Hepatocyte (in vitro differentiated cells): Measurements from ENCODE around the gene SRD5A3. TPM values are rescaled to one million over a fixed set of nuclear protein-coding genes. Genes with fewer than 3 reads are reported as not detected.

Source experiments
- DNase-seq: peaks from one replicate; pipeline ENCODE4 v3.0.0-alpha.2; 2016; ENCODE audit warnings: low spot score
- H2AFZ ChIP-seq: fragments of 200-600 bp; sonication (generic); 2 replicates; pipeline ENCODE4 v1.6.0; 2016; ENCODE audit warnings: antibody characterized with exemption, mild to moderate bottlenecking
- H3K27ac ChIP-seq: fragments of 200-600 bp; sonication (generic); 2 replicates; pipeline ENCODE4 v1.5.1; 2016; ENCODE audit warnings: mild to moderate bottlenecking
- H3K27me3 ChIP-seq: fragments of 200-600 bp; sonication (generic); 2 replicates; pipeline ENCODE4 v1.6.1; 2016
- H3K36me3 ChIP-seq: fragments of 200-600 bp; sonication (generic); replicated peaks from 2 replicates; pipeline ENCODE4 v1.5.1; 2016; ENCODE audit warnings: low read depth; ENCODE audit not compliant: insufficient read depth
- H3K4me1 ChIP-seq: fragments of 200-600 bp; sonication (generic); 2 replicates; pipeline ENCODE4 v1.5.1; 2016; ENCODE audit warnings: mild to moderate bottlenecking, moderate library complexity; ENCODE audit not compliant: insufficient read depth
- H3K4me2 ChIP-seq: fragments of 200-600 bp; sonication (generic); 2 replicates; pipeline ENCODE4 v1.6.0; 2016
- H3K4me3 ChIP-seq: fragments of 200-600 bp; sonication (generic); 2 replicates; pipeline ENCODE4 v1.5.1; 2016; ENCODE audit warnings: mild to moderate bottlenecking
- H3K79me2 ChIP-seq: fragments of 200-600 bp; sonication (generic); 2 replicates; pipeline ENCODE4 v1.6.0; 2017; ENCODE audit warnings: mild to moderate bottlenecking
- H3K9me2 ChIP-seq: fragments of 200-600 bp; sonication (generic); replicated peaks from 2 replicates; pipeline ENCODE4 v1.6.0; 2017; ENCODE audit warnings: mild to moderate bottlenecking; ENCODE audit not compliant: insufficient read depth
- H3K9me3 ChIP-seq: fragments of 200-600 bp; sonication (generic); 2 replicates; pipeline ENCODE4 v1.5.1; 2016; ENCODE audit warnings: low read depth, mild to moderate bottlenecking
- H4K20me1 ChIP-seq: fragments of 200-600 bp; sonication (generic); 2 replicates; pipeline ENCODE4 v1.6.0; 2016; ENCODE audit warnings: mild to moderate bottlenecking; ENCODE audit not compliant: insufficient read depth, poor library complexity, severe bottlenecking
- EZH2 ChIP-seq: fragments of 200-600 bp; sonication (generic); IDR thresholded peaks from 2 replicates; pipeline ENCODE4 v1.6.1; 2016; ENCODE audit warnings: antibody characterized with exemption, mild to moderate bottlenecking, borderline replicate concordance
- EZH2phosphoT487 ChIP-seq: fragments of 200-600 bp; sonication (generic); IDR thresholded peaks from one replicate; pipeline ENCODE4 v1.6.1; 2018; ENCODE audit warnings: antibody characterized with exemption, mild to moderate bottlenecking, low read depth, moderate library complexity; ENCODE audit not compliant: unreplicated experiment, severe bottlenecking
- WGBS: methylation state at CpG from one replicate; pipeline ENCODE4 v1.1.6; 2016; ENCODE audit warnings: low lambda C conversion rate; ENCODE audit errors: missing lambda C conversion rate; 5-methylcytosine and 5-hydroxymethylcytosine counted together
- polyA plus RNA-seq: library from polyadenylated mRNA; unstranded; fragments of >200 nt; fragmentation: Nextera tagmentation; extraction: Ambion mirVana; gene quantifications from 2 replicates; pipeline ENCODE4 v1.2.1, GENCODE V29; 2016
- total RNA-seq: library from RNA; depleted of rRNA; stranded (reverse); fragments of >200 nt; gene quantifications from 2 replicates; pipeline ENCODE4 v1.2.3, GENCODE V29; 2014
- TF ChIP-seq, protein P1 (sequence below): fragments of 200-600 bp; sonication (generic); IDR thresholded peaks from 2 replicates; pipeline ENCODE4 v1.5.1; 2016; ENCODE audit warnings: antibody characterized with exemption, mild to moderate bottlenecking; ENCODE audit not compliant: poor library complexity

The SRD5A3 gene
- total and polyA plus RNA-seq, 2 experiments from 2014 or later, result 37.5 to 64.3 TPM

DNA sequence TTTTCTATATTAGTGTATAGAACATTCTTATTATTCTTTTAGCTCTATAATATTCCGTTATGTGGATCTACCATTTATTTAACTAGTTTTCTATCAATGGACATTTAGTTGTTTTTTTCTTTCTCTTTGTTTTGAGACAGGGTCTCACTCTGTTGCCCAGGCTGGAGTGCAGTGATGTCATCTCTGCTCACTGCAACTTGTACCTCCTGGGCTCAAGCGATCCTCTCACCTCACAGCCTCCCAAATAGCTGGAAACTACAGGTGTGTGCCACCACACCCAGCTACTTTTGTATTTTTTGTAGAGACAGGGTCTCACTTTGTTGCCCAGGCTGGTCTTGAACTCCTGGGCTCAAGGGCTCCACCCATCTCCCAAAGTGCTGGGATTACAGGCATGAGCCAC, 60.5 kb downstream of the SRD5A3 start:
- Histone ChIP-seq H3K4me1 (peaks cover 8% of the 10 kb centered on the region), H3K4me2 (no peak overlapping the region), H4K20me1 (peaks cover 75% of the 10 kb centered on the region), H3K9me3 (no peaks in the 10 kb centered on the region), H2AFZ (no peak overlapping the region), H3K9me2 (no peaks in the 10 kb centered on the region), H3K27me3 (no peaks in the 10 kb centered on the region), H3K36me3 (no peaks in the 10 kb centered on the region), H3K27ac (no peak overlapping the region), H3K79me2 (peaks cover 99% of the 10 kb centered on the region), H3K4me3 (no peak overlapping the region)
- TF ChIP-seq, protein P1, sequence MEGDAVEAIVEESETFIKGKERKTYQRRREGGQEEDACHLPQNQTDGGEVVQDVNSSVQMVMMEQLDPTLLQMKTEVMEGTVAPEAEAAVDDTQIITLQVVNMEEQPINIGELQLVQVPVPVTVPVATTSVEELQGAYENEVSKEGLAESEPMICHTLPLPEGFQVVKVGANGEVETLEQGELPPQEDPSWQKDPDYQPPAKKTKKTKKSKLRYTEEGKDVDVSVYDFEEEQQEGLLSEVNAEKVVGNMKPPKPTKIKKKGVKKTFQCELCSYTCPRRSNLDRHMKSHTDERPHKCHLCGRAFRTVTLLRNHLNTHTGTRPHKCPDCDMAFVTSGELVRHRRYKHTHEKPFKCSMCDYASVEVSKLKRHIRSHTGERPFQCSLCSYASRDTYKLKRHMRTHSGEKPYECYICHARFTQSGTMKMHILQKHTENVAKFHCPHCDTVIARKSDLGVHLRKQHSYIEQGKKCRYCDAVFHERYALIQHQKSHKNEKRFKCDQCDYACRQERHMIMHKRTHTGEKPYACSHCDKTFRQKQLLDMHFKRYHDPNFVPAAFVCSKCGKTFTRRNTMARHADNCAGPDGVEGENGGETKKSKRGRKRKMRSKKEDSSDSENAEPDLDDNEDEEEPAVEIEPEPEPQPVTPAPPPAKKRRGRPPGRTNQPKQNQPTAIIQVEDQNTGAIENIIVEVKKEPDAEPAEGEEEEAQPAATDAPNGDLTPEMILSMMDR, result no peak
- 94% methylated on average over 2 of the region's 2 CpGs for WGBS
- DNase-seq, result no peak

DNA sequence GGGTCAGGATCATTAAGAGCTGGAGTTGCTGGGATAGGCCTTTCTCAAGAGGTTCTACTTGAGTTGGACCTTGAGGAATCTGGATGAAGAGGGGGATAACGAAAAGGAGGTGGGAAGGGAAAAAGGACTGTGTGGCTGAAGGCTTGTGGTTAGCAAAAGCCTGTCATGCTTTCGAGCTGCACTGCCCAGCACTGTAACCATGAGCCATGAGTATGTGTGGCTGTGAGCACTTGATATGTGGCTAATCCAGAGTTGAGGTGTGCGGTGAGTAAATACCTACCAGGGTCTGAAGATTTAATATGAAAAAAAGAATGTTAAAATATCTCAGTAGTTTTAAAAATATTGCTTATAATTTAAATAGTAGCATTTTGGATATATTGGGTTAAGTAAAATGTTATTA, 61.1 kb downstream of the SRD5A3 start:
- peaks cover 8% of the 10 kb centered on the region for H3K4me1 ChIP-seq

DNA sequence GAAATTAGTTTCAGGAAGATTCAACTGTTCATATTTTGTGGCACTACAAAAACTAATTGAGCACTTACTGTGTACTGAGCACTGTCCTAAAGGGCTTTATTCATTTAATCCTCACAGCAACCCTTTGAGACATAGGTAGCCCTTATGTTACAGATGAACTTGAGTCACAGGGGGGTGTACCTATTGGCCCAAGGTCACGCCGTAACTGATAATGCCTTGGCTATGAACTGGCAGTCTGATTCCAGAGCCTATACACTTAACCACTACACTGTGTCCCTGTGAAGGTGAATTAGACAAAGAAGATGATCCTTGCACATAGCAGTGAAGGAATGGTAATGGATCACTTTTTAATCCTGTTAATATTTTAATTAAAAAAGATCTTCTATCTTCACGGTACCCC, 61.7 kb downstream of the SRD5A3 start:
- no peak overlapping the region for H2AFZ ChIP-seq
- no peak overlapping the region for H3K4me2 ChIP-seq
- H3K9me2 ChIP-seq, result no peaks in the 10 kb centered on the region
- H4K20me1 ChIP-seq, result peaks cover 76% of the 10 kb centered on the region
- no peaks in the 10 kb centered on the region for H3K27me3 ChIP-seq
- H3K27ac ChIP-seq, result no peak overlapping the region
- H3K36me3 ChIP-seq, result no peaks in the 10 kb centered on the region
- H3K4me1 ChIP-seq, result peaks cover 8% of the 10 kb centered on the region
- 80% methylated on average over 3 of the region's 3 CpGs for WGBS
- no peaks in the 10 kb centered on the region for H3K9me3 ChIP-seq
- H3K4me3 ChIP-seq, result no peak overlapping the region
- TF ChIP-seq EZH2, result no peak
- TF ChIP-seq EZH2phosphoT487, result no peak
- TF ChIP-seq, protein P1, result no peak
- H3K79me2 ChIP-seq, result peaks cover 99% of the 10 kb centered on the region
- no peak for DNase-seq

More for the DNA sequence above, 61.1 kb downstream of the SRD5A3 start:
- Histone ChIP-seq H4K20me1 (peaks cover 74% of the 10 kb centered on the region), H3K79me2 (peaks cover 99% of the 10 kb centered on the region), H2AFZ (no peak overlapping the region), H3K4me2 (no peak overlapping the region), H3K9me2 (no peaks in the 10 kb centered on the region), H3K36me3 (no peaks in the 10 kb centered on the region), H3K27ac (no peak overlapping the region), H3K9me3 (no peaks in the 10 kb centered on the region), H3K4me3 (no peak overlapping the region), H3K27me3 (no peaks in the 10 kb centered on the region)
- 94% methylated on average over 3 of the region's 3 CpGs for WGBS
- no peak for DNase-seq
- no peak for TF ChIP-seq EZH2phosphoT487

DNA sequence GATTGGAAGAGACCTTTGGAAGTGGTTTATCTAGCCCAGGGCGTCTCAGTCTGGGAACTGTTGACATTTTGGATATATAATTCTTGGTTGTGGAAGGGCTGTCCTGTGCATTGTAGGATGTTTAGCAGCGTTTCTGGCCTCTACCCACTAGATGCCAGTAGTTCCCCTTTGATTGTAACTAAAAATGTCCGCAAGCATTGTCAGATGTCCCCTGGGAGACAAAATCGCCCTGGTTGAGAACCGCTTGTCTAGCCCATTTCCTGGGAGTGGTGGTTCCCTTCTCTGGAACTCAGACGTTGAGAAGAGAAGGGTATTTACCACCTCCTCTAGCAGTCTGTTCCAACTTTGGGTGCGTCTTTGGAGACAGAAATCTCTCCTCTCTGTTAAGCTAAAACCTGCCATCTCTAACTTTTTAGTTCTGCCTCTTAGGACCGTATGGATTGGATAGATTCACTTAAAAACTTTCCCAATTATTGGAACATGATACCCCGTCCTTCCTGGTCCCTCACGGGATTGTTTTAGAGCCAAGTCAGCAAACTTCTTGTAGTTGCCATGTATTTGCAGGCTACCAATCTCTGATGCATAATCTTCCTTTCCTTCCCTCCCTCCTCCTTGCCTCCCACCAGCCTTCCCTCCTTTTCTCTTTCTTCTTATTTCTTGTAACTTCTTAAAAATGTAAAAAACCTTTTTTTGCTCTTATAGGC, 63.6 kb downstream of the SRD5A3 start:
- no peaks in the 10 kb centered on the region for H3K36me3 ChIP-seq
- H3K9me2 ChIP-seq, result no peaks in the 10 kb centered on the region
- peak overlapping the region; percentile 16 for H3K27ac ChIP-seq
- no peaks in the 10 kb centered on the region for H3K9me3 ChIP-seq
- 64% methylated on average over 10 of the region's 10 CpGs for WGBS
- peak overlapping the region; percentile 20 for H3K4me2 ChIP-seq
- no peaks in the 10 kb centered on the region for H3K27me3 ChIP-seq
- no peak for TF ChIP-seq EZH2phosphoT487
- TF ChIP-seq, protein P1, result peak; percentile 32
- H3K4me1 ChIP-seq, result peaks cover 8% of the 10 kb centered on the region
- peaks cover 74% of the 10 kb centered on the region for H4K20me1 ChIP-seq
- no peak for DNase-seq
- no peak overlapping the region for H3K4me3 ChIP-seq
- H2AFZ ChIP-seq, result no peak overlapping the region
- peaks cover 99% of the 10 kb centered on the region for H3K79me2 ChIP-seq
